G401 (cell line): ENCODE results near the gene CACNG4. TPM values are rescaled to one million over a fixed set of nuclear protein-coding genes. Genes with fewer than 3 reads are reported as not detected.

Source experiments
- DNase-seq: peaks from one replicate; pipeline ENCODE4 v3.0.0-alpha.2; 2015; ENCODE audit warnings: low spot score
- in situ Hi-C: cut with HindIII; loops from 2 replicates; pipeline ENCODE4 v1.10.0; 2016; ENCODE audit warnings: low sequenced_read_pairs, mixed read lengths
- total RNA-seq: library from RNA; depleted of rRNA; stranded (reverse); fragments of >200 nt; shearing (Covaris generic); gene quantifications from 2 replicates; pipeline ENCODE4 v1.2.3, GENCODE V29; 2014

CACNG4 gene
- total RNA-seq, 1 experiment from 2014 or later, result 0.24 TPM

DNA sequence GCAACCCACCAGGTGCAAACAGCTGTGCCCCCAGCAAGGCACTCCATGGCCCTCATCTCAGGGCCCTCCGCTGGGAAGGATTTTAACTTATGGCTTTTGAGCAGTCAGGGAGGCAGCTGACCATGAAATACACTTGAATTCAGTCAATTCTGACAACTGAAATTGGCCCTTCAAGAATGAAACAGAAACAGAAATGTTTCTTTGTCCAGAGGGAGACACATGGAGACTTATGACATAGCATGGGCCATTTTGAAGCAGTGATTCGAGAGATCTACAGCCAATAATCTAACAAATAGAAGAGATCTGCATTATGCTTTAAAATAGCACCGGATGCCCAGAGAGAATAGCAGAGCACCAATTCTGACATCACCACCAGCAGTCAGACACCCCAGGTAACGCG lies 87.3 kb downstream of the CACNG4 start:
- no peak for DNase-seq
- in situ Hi-C loops, result no loop called here

DNA sequence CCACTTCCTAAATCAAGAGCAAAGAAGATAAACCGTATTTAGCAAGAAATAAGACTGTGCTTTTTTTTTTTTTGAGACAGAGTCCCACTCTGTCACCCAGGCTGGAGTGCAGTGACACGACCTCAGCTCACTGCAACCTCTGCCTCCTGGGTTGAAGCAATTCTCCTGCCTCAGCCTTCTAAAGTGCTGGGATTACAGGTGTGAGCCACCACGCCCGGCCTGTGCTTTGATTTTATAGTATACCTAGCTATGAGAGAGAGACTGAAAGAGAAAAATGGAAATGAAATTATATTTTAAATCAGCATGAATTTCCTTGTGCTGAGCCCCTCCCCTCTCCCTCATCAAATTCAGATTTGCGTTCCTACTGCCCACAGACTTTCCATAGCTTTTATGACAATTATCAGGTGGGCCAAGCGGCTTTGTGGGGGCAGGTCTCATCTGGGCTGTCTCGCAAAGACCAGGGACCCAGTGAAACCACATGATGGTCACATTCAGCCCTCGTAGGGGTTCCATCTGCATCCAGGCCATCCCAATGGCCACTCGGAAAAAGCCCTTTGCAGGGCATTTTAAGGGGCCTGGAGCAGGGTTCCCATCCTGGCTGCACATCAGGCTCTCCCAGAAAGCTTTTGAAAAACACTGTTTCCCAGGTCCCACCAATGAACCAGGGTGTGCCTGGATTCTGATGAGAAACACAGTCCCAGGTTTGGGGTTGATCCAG lies 88.4 kb downstream of the CACNG4 start:
- in situ Hi-C loops, result no loop called here
- DNase-seq, result no peak

DNA sequence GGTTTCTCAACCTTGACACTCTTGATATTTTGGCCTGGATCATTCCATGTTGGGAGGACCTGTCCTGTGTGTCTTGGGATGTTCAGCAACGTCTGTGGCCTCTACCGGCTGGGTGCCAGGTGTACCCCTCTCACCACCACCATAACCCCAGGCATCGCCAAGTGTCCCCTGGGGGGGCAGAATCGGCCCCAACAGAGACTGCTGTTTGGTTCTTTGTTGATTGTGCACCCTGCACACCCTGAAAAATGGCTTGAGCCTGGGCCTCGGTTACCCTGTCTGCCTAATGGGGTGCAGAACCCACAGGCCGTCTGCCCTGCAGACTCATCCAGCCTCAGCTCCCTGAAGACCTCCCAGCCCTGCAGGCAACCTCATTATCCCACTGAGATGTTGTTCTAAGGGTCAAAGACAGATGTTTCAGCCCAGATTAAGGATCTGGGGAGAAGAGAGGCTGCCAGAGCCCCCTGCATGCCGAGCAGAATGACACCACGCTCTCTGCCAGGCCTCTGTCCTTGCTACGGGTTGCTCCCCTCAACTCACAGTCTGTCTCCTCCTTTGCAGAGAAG lies 89.0 kb downstream of the CACNG4 start:
- in situ Hi-C loops, result no loop called here
- no peak for DNase-seq

DNA sequence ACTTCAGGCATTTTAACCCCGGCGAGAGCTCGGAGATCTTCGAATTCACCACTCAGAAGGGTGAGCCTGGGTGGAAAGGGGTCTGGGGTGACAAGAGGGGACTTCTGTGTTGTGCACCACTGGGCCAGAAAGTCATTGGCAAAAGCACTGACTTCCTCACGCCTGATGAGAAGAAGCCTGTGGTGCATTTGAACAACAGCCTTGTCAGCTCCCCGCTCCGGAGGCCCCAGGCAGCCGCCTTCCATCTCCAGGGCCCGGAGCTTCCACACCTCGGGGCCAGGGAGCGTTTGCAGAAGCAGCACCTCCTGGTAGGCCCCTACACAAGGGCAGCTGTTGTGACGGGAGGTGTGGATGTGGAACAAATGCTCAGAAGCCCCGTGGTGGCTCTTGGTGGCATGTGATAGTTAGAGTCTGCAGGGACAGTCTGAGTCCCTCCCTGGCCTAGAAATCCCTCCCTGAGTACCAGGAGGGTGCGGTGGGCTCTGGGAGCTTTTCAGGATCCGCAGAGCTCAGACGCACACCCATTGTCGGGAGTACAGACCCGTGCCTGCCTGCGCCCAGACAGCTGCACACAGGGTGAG lies 89.6 kb downstream of the CACNG4 start:
- no peak for DNase-seq
- in situ Hi-C loops, result no loop called here

DNA sequence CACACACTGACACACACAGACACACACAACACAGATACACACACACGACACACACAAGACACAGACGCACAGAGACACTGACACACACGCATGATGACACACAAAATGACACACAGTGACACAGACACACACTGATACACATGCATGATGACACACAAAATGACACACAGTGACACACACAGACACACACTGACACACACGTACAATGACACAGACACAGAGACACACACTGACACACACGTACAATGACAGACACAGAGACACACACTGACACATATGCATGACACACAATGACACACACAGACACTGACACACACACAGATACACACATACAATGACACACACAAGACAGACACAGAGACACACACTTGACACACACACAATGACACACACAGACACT lies 90.1 kb downstream of the CACNG4 start:
- no peak for DNase-seq
- in situ Hi-C loops, result no loop called here

DNA sequence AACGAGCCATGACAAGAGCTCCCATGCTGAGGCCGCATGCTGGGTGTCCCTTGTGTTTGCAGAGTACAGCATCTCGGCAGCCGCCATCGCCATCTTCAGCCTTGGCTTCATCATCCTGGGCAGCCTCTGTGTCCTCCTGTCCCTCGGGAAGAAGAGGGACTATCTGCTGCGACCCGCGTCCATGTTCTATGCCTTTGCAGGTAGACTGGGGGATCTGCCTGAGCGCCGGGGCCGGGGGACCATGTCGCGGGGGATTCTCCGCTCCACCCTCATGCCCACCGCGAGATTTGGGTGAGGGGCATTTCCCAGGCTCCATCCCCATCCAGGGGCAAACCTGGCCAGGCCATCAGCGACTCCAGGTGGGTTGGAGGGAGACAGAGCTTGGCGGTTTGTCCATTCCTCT lies 90.5 kb downstream of the CACNG4 start:
- in situ Hi-C loops, result no loop called here
- no peak for DNase-seq

DNA sequence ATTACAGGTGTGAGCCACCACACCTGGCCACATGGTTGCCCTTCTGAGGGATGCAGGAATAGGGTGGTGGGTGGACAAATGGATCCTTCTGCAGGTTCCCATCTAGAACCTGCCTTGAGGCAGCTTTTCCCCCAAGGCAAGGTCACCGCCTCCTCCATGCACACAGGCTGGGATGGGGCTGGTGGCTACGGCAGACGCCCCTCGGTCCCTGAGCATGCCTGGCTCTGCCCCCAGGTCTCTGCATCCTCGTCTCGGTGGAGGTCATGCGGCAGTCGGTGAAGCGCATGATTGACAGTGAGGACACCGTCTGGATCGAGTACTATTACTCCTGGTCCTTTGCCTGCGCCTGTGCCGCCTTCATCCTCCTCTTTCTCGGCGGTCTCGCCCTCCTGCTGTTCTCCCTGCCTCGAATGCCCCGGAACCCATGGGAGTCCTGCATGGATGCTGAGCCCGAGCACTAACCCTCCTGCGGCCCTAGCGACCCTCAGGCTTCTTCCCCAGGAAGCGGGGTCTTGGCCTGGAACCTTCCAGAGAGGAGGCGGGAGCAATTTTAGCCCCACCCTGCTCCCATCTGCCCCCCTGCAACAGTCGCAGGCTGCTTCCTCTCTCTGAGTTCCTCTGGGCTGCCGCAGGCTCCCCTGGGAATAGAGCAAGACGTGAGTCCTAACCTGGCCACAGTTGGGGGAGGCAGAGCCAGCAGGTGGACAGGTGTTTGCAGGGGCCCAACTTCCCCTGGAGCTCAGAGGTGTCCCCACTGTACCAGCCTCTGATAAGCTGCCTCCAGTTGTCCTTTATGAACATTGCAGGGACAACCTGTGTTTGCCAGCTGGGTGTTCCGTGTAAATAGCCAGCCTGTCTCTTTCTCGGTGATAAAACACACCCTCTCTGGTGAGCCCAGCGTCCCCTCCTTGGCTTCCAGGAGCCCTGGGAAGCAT lies 91.6 kb downstream of the CACNG4 start:
- in situ Hi-C loops, result no loop called here
- DNase-seq, result no peak

DNA sequence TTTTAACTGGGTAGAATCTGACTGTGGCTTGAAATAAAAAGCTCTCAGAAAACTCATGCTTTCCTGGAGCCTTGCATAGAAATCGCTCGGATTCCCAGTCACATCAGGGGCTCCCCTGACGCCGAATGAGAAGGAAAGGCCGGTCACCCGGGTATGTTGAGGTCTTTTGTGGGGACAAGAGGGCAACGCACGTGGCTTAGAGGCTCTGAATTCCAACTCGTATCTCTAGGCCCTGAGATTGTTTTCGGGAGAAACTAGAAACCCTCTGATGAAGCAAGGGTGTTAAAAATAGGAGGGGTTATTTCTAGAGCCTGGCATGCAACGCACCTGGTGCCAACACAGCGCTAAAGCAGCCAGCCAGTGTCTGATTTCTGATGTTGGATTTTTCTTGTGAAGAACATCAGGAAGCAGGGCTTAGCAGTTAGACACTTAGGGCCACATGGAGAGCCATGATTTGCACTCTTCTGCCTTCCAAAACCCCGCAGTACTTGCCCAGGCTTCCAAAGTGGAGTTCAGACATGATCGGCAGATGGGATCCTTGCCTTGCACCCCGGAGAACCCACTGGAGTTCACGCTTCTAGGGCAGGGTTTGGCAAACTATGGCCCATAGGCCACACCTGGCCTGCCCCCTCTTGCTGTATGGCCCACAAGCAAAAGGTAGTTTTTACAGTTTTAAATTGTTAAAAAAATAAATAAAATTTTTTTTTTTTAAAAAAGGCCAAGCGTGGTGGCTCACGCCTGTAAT lies 92.4 kb downstream of the CACNG4 start:
- no peak for DNase-seq
- in situ Hi-C loops, result no loop called here

DNA sequence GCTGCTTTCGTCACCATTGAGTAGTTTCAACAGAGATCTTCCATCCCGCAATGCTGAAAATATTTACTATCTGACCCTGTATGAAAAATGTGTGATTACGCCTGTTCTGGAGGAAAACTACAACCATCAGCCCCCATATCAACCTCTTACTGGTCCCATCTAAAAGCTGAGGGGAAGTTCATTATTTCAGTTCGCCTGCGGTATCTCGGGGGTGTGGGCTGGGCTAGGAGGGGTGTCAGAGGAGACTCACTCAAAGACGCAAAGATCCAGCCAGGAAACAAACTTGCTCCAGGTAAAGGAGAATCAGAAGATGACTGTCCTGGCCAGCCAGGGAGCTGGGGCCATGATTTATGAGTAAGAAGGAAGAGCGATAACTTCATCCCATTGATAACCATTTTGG lies 93.5 kb downstream of the CACNG4 start:
- in situ Hi-C loops, result no loop called here
- no peak for DNase-seq

DNA sequence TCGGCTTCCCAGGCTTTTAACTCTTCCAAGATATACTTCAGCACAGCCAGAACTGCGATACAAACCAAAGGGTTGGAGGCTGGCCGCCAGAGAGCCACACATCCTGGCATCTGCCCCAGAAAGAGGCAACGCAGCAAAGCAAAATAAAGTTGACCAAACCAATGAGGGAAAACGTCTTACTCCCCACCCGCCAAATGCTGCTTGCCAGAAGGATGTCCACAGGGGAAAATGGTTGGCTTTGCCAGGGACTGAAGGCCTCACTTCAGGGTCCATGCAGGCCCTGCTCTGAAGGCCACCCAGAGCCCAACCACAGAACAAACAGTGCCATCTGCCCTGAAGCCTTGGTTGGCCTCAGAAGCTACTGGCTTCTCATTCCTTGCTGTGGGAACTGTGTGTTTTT lies 94.9 kb downstream of the CACNG4 start:
- peak; percentile 14 for DNase-seq
- in situ Hi-C loops, result no loop called here

DNA sequence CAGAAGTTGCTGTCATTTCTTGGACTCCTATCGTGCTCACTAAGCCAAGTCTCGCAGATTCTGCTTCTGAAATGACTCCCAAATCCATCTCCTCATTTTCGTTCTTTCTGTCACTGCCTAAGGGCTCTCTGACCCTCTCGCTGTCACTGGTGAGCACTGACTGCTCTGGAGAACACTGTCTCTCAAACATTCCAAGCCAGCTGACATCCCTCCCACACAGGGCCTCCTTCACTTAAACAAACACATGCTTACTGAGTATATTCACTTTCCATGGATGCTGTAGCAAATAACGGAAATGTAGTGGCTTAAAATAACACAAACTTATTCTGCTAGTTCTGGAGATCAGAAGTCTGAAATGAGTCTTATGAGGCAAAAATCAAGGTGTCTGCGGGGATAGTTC lies 98.6 kb downstream of the CACNG4 start:
- in situ Hi-C loops, result no loop called here
- DNase-seq, result no peak

DNA sequence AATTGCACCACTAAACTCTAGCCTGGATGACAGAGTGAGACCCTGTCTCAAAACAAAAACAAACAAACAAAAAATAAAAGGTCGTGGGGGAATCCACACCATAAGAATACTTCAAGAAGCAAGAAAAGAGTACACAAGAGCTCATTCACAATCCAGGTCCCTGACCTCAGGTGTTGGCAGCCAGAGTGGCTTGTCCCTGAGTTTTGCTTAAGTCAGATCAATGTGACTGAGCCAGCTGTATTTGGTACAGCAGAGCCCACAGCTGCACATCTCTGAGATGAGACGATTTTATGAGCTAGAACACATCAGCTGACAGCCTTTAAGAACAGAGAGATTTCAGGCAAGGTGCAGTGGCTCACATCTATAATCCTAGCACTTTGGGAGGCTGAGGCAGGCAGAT lies 102.2 kb downstream of the CACNG4 start:
- in situ Hi-C loops, result no loop called here
- DNase-seq, result no peak

DNA sequence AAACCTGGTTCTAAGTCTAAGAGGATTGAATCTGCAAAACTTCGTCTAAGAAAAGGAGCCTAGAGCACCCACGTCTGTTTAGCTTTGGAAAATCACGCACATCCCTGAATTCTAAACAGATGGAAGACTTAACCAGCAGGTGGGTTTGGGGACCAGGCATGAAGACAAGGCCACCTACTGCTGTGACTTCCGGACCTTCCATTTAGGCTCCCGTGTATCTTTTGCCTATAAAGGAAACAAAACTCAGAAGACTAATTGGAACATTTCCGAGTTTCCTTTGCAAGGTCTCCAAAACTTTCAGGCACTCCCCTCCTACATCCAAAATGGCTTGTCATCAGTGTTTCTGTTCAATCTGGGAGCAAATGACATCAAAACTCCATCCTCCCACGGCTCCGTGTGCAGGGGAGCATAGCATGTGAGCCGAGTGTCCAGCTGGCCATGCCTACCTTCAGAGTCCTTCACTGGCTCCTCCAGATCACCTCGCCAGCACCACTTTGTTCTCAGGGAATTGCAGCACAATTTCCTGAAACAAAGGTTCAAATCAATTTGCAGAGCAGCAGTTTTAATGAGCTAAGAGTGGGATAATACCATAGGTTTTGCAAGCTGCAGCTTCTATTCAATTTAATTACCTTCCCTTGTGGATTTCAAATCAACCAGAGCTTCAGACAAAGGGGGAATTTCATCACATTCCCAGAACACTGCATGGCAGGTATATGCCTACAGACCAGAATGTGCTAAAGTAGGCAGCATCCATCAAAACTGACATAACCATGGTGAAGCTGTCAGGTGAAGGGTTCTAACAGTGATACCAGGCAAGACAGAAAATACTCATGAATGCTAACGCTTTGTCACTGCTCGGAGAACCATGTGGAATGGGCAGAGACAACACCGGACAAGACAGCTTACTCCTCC lies 103.3 kb downstream of the CACNG4 start:
- in situ Hi-C loops, result no loop called here

DNA sequence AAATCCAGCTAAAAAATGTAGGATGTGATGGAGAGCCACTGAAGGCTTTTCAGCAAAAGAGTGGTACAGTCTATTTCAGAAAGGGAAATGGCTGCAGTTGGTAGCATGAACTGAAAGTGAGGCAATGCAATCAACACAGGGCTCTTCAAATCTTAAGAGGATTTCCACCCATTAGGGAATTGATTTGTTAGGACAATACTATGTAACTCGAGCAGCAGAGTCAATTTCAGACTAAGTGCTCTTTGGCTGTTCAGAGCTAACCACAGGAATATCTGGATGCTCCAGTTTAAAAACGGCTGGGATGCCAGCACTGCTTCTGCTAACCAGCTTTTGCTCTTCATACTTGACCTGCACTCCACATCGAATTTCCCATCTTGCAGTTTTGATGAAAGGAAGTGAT lies 104.5 kb downstream of the CACNG4 start:
- in situ Hi-C loops, result no loop called here

More for the DNA sequence above, 103.3 kb downstream of the CACNG4 start:
- DNase-seq, result no peak

DNA sequence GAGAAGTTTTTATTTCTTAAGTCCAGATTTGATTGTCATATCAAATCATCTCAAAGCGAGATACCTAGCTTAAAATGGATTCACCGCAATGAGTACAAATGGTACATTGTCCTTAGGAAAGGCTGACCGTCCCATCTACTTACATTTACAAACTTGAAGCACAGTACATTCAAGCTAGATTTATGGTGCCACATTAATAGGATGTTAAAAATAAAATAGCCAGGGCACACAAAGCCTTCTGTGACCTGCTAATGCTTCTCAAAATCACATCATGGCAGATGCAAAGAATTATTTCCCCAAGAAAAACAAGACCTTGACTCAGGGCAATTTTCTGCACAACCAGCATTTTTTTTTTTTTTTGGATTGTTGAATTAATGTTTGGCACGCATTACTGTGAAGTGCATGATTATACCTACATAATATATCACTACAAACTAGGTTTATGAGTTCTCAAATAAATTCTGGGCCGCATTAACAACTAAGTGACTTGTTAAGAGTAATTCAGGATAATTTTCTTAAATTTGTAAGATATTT lies 105.2 kb downstream of the CACNG4 start:
- in situ Hi-C loops, result no loop called here
- DNase-seq, result no peak

More for the DNA sequence above, 104.5 kb downstream of the CACNG4 start:
- no peak for DNase-seq

DNA sequence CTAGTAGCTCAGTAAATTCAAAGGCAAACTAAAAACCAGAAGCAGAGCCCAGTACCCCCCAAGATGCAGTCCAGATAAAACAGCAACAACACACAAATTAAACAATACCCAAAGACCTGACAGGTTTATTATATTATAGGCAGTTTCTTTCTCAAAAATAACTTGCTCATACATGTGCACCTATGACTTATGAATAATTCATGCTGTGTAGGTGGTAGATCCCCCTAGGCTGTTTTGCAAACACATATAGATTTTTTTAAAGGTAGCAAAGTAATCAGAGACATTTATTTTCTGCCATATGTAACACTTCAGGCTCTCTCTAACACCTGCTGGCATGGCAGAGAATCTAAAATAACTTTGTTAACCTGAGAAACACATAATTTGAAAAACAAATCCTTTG lies 107.1 kb downstream of the CACNG4 start:
- in situ Hi-C loops, result no loop called here
- no peak for DNase-seq

DNA sequence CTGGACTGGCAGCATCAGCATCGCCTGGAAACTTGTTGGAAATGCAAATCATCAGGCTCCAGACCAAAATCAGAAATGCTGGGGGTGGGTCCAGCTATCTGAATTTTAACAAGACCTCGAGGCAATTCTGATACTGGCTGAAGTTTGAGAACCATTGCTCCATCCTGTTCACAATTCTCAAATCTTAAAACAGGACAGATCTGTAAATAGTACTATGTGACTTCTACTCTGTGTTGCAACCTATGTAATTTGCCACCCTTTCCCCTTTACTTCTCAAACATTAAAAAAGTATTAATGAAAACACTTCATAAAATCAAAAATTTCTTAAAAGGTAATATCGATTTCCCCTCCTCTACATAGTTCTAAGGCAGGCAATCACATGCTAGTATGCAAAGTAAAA lies 108.4 kb downstream of the CACNG4 start:
- no peak for DNase-seq
- in situ Hi-C loops, result no loop called here

DNA sequence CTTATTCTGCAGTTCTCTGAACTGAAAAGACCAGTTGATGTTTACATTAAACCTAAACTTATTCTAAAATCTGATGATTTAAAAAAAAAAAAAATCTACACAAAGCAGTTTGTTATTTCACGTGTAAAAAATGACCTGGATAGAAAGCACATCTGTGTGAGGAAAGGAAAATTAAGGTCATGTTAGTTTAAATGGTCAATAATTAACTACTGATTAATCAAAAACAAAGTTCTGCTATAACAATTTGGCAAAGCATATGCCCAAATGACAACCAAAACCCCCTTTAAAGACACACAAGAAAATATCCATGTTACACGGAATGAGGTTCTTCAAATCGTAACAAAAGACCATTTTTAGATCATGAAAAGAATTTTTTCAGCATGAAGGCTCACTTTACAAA lies 110.3 kb downstream of the CACNG4 start:
- no peak for DNase-seq
- in situ Hi-C loops, result no loop called here
